ENCODE results near the gene KRT8.

The KRT8 gene

DNA sequence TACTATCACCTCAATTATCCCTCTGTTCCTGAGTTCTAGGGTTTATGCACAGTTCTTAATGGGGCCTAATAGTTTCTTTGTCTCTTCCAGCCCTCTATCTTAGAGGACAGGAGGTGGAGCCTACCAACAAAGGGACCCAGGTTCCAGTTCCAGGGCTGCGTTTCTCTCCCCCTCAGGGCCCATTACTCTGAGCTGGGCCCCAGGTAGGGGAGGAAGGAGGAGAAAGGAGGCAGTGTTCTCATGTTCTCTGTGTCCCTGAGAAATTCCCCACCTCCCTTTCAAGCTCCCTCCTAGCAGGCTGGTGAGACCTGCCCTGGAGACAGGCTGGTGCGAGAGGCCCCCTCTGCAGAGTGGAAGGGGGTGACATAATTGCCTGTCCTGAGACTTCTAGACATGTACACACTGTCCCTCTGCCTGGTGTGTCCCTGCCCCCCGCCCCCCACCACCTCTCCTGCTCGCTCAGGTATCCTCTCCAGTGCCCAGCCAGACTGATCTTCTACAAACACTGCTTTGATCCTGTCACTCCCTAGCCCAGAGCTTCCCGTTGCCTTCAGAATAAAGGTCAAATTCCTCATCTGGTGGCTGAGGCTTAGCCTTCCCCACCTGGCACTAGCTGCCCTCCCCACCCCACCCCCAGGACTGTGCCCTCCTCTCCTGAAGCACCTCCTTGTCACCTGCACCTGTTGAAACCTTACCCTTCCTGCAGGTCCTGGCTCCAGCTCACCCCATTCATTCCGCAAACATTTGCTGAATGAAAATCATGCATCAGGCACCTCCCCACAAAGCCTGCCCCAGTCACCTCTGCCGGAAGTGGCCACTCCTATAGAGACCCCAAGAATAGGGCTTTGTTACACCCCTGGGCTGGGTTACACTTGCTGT lies 21.1 kb upstream of the KRT8 start:
- FAIRE-seq, result no peak

DNA sequence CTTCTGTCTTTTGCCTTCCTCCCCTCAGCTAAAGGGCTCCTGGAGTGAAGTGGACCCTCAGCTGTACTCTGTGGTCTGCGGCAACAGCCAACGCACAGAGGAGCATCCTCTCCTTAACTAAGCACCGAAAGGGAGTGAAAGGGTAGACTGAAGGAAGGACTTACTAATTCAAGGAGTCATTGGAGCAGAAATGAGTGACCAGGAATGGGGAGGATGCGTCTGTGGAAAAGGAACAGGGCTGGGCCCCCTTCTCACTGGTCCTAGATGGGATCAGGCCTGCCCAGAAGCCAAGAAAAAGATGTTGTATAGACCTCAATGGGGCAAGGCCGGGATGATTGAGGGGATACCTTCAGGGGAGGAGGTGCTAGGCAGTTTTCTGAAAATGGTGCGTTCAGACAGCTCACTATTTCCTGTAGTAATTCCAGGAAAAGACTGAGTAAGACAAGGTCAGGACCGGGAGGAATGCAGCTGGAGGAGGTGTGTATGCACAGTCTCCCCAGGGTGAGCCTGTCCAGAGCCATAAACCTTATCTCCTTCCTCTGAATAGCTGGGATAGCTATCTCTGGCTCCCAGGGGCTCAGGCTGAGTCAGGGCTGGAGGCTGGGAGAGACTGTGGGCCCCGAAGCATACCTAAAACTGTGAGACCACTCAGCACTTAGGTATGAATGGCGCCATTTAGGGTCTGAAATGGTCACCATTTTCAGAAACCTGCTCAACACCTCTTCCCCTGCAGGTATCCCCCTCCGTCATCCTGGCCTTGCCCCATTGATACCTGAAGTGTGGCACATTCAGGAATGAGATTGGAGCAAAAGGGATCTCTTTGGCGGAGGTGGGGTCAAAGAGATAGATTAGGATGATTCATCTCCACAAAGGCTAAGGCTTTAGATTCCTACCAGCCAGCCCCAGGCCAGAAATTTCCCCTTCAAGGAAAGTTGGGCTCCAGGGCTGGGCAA lies 20.2 kb upstream of the KRT8 start:
- no peak for FAIRE-seq

DNA sequence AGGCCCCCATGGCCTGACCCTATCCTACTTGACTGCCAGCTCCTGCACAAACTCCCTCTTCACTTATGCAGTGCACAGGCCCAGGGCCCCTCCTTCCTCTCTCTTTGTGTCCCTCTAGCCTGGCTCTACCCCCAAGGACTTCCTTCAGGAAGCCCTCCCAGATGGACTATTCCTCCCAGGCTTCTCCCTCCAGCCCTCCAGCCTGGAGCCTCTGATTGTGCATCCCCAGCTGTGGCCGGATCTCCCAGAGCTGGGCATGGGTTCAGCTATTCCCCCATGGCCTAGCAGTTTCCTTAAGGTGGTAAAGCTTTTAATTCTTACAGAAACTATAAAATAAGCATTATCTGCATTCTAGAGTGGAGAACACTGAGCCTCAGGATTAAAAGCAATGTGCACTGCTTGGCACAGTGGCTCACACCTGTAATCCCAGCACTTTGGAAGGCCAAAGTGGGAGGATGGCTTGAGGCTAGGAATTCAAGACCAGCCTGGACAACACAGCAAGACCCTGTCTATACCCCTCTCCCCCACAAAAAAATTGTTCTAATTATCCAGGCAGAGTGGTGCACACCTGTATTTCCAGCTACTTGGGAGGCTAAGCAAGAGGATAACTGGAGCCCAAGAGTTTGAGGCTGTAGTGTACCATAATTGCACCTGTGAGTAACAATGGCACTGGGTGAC lies 16.8 kb upstream of the KRT8 start:
- FAIRE-seq, result no peak

DNA sequence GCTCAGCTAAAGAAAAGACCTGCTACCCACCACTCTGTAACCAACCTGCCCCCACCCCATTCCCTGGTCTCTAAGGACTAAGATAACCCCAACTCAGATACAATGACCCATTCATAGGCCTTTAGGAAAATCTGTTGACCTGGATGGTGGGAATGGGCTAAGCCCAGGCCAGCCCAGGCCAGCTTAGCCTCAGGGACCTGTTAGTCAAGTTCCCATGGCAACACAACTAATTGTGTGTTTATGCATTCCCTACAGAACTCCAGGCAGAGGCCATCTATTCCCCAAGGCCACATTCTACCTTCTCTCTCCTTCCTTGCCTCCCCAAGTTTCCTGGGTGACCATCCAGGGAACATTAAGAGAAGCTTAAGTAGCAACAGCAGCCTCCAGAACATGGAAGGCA lies 16.1 kb upstream of the KRT8 start:
- no peak for FAIRE-seq

DNA sequence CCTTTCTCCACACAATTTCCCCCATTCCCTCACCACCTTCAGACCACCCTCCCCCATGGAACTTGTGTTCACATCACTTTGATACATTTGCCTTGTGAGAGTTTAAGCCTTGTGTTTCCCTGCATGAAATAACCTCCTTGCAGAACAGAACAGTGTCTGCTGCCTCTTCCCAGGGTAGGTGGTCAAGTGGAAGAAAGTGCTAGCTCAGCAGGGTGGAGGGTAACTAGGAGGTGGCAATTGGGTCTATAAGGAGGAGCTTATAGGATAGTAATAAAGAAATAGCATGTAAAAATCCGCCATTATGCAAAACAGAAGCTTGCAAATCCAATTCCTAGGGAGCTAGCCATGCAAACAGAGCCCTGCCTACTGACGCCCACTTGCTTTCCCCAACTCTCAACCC lies 13.9 kb upstream of the KRT8 start:
- no peak for FAIRE-seq

DNA sequence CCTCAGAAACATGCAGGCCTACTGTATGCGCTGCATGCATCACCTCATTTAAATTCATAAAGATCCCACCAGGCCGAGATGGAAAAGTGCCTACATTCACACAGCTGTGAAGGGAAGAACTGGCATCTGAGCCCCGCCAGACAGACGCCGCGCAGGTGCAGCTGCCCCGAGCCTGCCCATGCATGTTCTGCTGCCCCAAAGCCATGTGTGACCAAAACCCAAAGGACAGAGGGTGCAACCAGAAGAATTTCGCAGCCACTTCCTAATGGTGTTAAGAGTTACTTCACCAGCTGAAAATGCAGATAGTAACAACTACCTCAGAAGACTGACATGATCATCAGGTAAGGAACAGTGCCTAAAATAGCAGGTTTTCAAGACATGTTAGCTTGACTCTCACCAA lies 13.5 kb upstream of the KRT8 start:
- no peak for FAIRE-seq

DNA sequence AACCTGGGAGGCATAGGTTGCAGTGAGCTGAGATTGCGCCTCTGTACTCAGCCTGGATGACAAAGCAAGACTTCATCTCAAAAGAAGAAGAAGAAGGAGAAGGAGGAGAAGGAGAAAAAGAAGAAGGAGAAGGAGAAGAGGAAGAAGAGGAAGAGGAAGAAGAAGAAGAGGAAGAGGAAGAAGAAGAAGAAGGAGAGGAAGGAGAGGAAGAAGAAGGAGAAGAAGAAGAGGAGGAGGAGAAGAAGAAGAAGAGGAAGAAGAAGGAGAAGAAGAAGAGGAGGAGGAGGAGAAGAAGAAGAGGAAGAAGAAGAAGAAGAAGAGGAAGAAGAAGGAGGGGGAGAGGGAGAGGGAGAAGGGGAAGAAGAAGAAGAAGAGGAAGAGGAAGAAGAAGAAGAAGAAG lies 12.9 kb upstream of the KRT8 start:
- FAIRE-seq, result no peak

DNA sequence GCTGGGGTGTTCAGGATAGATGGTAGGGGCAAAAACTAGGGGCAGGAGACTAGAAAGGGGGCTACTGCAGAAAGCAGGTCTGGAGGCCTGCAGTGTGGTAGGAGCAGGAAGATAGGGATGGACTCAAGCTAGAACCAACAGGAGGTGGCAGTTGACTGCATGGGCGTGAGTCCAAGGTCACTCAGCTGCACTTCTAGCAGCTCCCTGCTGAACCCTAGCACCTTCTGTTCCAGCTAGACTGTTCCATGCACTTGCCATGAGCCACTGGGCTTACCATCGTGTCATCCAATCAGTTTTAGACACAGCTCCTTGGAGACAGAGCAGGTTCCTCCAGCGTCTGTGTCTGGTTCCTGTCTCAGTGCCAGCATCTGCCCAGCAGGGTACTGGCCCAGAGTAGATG lies 11.3 kb upstream of the KRT8 start:
- FAIRE-seq, result no peak

DNA sequence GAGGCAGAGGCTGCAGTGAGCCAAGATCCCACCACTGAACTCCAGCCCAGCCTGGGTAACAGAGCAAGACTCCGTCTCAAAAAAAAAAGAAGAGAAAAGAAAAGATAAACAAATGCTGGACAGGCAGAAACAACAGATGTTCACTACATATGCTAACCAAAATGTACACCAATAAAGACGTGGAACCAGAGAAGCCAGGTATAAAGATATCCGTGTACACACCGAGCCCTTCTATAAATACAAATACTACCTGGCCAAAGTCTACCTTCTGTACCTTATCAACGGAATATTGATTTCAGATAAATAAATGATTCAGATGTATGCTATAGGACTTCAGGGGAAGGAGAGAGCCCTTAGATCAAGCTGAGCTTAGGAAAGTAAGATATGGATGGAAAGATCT lies 10.8 kb upstream of the KRT8 start:
- FAIRE-seq, result no peak

DNA sequence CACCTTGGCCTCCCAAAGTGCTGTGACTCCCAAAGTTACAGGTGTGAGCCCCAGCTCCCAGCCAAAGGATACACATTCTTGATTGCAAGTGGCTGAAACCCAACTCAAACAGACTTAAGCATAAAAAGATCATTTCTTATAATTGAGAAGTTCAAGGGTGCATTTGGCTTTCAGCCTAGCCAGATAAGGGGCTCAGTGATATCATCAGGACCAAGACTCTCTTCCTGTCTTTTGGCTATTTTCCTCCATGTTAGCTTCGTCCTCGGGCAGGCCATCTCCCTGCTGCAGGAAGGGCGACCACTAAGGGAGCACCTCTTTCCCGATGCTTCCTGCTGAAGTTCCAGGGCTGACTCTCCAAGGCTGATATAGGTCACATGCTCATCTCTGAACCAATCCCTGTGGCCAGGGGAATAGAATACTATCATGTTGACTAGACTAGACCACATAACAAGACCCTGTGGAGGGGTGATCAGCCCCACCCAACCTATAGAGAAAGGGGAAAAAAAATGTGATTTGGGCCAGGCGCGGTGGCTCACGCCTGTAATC lies 9.8 kb upstream of the KRT8 start:
- FAIRE-seq, result no peak

DNA sequence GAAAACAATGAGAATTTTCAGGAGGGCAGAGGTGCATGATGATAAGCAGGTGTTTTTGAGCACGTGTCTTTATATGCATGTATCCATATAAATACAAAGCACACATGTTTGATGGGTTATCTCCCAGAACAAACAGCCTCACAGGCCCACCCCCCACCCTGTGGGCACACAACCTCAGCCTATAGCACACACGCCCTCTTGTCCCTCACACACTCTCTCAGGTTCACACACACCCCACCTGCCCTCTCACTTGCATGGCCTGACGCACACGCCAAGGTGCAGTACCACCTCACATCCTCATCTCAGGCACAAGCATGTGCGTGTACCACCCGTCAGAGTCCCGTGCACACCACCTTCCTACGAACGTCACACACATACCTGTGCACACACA lies 8.6 kb upstream of the KRT8 start:
- FAIRE-seq, result no peak

DNA sequence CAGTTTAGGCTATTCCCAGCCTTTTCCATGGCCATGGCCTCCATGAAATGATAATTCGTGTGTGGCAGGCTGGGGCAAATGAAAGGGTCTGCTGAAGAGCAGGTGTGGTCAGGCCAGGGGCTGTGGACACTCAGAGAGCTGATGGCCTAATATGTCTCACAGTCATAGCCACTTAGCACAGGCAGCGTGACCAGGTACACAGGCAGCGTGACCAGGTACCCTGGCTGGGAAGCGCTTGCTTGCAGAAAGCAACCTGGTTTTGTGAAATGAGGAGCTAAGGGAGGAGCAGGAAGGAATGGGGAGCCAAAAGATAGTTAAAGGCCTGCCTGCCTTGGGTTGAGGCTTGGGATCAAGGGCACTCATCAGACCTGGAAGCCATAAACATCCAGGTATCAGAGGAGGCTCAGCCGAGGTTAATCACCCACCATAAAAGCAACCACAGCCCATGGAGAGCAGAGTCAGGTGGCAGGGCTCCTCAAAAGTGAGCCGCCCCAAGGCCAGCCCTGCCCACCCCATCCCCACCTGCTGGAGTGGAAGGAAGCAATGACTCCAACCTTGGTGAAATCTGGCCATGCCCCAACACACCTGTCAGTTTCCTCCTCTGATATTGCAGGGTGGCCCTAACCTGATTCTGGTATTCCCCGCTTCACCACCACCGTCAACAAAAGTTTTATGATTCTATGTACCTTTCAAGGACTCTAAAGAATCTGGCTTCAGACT lies 8.0 kb upstream of the KRT8 start:
- FAIRE-seq, result no peak

DNA sequence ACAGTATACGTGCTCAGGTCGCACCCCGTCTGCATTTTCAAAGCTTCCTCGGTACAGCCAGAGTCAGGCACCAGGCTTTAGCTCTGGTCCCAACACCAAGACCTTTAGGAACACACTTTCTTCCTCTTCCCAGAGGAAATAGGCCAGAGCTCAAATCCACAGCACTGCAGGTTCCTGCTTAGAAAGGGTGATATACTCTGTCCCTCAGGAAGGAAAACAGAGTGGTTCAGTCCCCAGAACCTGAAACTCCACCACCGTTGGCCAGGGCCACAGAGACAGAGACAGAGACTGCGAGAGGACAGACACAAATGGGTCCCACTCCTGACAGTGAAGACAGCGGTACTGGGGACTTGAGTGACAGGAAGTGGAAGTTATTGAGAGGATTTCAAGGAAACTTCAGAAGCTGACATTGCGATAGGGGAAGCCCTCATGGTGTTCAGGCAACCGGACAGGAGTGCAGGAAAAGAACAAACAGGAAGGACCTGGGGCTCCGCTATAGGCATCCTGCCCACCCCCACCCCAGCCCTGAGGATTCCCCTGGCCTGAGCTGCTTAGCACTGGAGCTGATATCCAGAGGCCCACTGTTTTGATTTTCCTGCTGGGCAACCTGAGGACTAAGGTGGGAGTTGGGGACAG lies 5.5 kb upstream of the KRT8 start:
- FAIRE-seq, result no peak

DNA sequence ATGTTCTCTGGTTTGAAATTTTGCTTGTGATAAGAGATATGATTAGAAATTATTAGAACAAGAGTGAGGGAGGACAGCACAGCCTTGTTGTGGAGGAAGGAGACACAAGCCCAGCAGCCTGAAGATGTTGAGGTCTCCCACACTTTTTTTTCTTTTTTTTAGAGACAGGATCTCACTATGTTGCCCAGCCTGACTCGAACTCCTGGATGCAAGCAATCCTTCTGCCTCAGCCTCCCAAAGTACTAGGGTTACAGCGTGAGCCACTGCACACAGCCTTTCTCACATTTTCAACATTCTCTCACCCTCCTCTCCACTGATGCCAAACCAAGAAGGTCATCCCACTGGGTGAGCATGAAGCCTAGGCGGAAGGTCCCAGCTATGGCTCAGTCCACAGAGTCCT lies 4.9 kb upstream of the KRT8 start:
- FAIRE-seq, result no peak

DNA sequence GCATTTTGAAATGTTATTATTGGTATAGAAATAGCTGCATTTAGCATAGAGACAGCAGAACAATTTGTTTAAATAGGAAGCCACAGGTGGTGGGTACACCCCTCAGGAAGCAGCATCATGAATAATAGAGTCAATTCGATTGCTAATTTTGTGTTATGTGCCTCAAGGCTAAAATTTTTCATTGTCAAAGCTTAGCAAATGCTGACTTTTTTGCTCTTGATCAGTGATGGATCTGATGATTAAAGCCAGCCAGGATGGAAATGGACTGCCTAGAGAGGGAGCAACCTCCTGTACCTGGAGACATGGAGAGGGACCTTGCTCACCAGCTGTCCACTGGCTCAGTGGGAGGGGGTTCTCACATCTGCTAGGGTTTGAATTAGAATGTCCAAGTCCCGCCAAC lies 4.5 kb upstream of the KRT8 start:
- no peak for FAIRE-seq

DNA sequence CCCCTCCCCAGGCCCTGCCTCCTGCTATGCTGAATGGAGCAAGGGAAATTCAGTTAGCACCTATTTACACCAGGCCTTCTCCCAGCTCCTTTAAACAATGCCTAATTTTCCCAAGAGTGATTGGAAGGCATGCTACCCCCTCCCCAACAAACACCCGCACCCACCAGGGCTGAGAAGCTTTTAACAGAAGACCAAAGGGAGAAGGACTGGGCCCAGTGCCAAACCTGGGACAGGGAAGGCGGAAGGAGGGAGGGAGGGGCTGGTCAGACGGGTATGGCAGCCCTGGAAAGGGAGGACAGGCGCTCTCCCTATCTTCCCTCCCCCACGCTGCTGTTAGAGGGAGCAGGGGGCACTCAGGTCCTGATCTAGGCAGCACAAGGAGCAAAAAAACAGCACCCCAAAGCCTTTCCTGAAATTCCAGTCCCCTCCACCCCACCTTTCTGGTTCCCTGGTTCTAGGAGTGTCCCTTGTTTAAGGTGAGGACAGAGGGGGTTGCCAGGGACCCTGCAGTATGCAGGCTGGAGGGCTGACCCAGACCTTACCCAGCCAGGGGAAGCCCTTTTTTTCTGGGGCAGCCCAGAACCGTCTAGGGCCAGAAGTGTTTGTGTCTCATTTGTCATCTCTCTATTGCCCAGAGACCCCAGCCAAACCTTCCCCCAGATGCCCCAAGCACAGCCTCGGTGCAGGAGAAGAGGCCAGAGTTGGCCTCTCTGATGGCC lies 2.4 kb upstream of the KRT8 start:
- no peak for FAIRE-seq

DNA sequence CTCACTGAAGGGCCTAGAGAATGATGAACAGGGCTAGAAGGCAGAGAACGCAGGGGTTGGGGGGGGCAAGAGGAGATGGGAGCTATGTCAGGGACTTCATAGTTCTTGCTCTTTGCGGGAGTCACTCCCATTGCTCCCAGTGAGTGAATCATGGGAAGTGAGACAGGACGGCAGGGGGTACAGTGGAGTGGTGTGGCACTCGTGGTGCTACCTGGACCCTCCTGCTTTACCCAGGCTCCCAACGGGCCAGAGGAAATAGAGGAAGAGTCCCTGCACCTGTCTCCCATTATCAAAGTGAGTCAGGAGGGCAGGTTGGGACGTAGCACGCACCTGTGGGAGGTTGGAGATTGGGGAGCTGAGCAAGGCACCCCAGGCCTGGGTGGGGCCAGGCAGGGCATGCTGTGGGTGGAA lies 1.3 kb upstream of the KRT8 start:
- FAIRE-seq, result no peak

DNA sequence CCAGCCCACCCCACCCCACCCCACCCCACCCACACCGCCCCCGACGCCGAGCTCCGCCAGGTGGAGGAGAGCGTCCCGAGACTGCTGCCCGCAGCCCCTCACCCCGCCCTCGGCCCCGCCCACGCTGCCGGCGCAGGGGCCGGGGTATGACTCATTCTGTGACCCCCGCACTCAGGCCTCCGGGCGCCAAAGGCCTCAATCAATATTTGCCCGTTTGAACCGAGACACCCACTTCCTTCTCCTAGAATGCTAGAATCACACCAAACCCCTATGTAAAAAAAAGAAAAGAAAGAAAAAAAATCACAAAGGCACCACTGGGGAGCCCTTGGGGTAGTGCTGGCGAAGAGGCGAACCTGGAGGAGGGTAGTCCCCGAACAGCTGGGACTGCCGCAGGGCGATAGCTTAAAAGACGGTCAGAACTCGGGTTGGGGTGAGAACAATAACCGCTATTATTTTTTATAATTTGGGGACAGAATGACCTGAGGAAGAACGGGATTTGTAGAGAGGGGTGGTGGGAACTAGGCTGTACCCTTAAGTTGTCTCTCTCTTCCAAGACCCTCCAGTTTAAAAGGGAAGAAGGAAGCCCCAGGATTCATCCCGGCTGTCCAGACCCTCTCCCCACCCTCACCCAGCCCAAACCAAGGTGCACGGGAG lies 894 bp downstream of the KRT8 start:
- FAIRE-seq, result no peak

DNA sequence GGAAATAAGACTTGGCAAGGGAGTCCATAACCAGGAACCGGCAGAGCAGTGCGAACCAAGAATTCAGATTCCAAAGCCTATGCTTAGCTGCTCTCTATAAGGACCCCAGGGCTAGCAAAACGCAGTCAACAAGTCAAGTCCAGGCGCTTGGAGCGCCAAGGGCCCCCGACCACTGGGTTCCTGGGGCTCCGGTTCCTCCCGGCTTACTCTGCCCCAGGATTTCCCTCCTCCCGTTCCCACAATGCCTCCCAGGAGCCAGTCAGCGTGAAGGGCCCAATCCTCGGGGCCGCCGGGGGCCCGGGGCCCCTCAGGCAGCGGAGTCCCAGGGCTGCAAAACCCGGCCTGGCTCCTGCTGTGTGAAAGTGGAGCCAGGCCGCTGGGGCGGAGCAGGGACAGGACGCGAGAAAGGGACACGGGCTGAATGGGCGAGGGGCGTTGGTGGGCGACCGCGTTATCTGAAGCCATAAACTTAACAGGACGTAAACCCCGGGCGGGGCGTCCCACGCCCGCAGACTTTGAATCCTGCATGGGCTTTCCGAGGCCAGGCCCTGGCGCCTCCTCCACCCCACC lies 1.5 kb downstream of the KRT8 start:
- FAIRE-seq, result no peak
